GM19468 (cell line): ENCODE measurements around the gene C6.
"Not testable (repeated sequence)": the region's sequence is repeated elsewhere in the genome, so short reads cannot be mapped to it uniquely, and the experiment has no call there.

Experiments
- ATAC-seq: cut with Tn5 transposase; IDR thresholded peaks from one replicate; pipeline ENCODE4 v1.9.1; 2021; ENCODE audit warnings: mild to moderate bottlenecking, moderate library complexity, moderate number of reproducible peaks; ENCODE audit not compliant: unreplicated experiment; ENCODE audit errors: extremely low read depth

The C6 gene

GRCh38 chr5:41213340-41213739 lies at the start of gene C6:
Gene C6 (minus strand): TSS chr5:41213532. CDS start chr5:41203230, 10,302 bp downstream.
- ATAC-seq: no peak

- ATAC-seq: no peak
Measured at GRCh38 chr5:41256400-41256799, 43.1 kb upstream of the C6 start.

GRCh38 chr5:41253109-41253508 lies 39.8 kb upstream of the C6 start:
- ATAC-seq: no peak

- no peak for ATAC-seq
Measured at GRCh38 chr5:41252036-41252435, 38.7 kb upstream of the C6 start.

GRCh38 chr5:41250351-41250987 lies 37.1 kb upstream of the C6 start:
- ATAC-seq: no peak

- ATAC-seq: no peak
Measured at GRCh38 chr5:41247135-41247534, 33.8 kb upstream of the C6 start.

GRCh38 chr5:41246376-41246775 lies 33.0 kb upstream of the C6 start:
- ATAC-seq: no peak

- ATAC-seq: no peak
Measured at GRCh38 chr5:41243558-41243957, 30.2 kb upstream of the C6 start.

GRCh38 chr5:41240985-41241384 lies 27.7 kb upstream of the C6 start:
- ATAC-seq: no peak

- ATAC-seq: no peak
Measured at GRCh38 chr5:41240390-41240789, 27.1 kb upstream of the C6 start.

GRCh38 chr5:41234475-41234874 lies 21.1 kb upstream of the C6 start:
- no peak for ATAC-seq

- ATAC-seq: no peak
Measured at GRCh38 chr5:41232797-41233196, 19.5 kb upstream of the C6 start.

GRCh38 chr5:41230276-41230675 lies 16.9 kb upstream of the C6 start:
- not testable (repeated sequence) for ATAC-seq

GRCh38 chr5:41223962-41224361 lies 10.6 kb upstream of the C6 start:
- ATAC-seq: no peak

GRCh38 chr5:41219658-41220269 lies 6.4 kb upstream of the C6 start:
- no peak for ATAC-seq

- no peak for ATAC-seq
Measured at GRCh38 chr5:41218929-41219657, 5.8 kb upstream of the C6 start.

GRCh38 chr5:41214182-41214581 lies 850 bp upstream of the C6 start:
- no peak for ATAC-seq

GRCh38 chr5:41212935-41213334 lies 397 bp downstream of the C6 start:
- no peak for ATAC-seq

GRCh38 chr5:41211417-41211816 lies 1.9 kb downstream of the C6 start:
- no peak for ATAC-seq

GRCh38 chr5:41205475-41205874 lies 7.9 kb downstream of the C6 start:
- not testable (repeated sequence) for ATAC-seq

GRCh38 chr5:41203033-41203432 lies 10.3 kb downstream of the C6 start:
- ATAC-seq: no peak
